ENCODE results near the gene CISD1. TPM values are rescaled to one million over a fixed set of nuclear protein-coding genes. Genes with fewer than 3 reads are reported as not detected.

The CISD1 gene
- polyA plus RNA-seq (86.3 and 104 TPM in 2 replicates), polyA minus RNA-seq (36.5 and 40.1 TPM in 2 replicates)

- peak within 1 kb of the TSS; percentile 85 for H3K27ac ChIP-seq (ENCODE audit: low read length)
- no peaks in the 10 kb centered on the region for H3K9me2 ChIP-seq (ENCODE audit: insufficient read depth, low read length)
- peak within 1 kb of the TSS; percentile 80 for H2AFZ ChIP-seq (ENCODE audit: low read depth, low read length)
- H3K9me3 ChIP-seq (ENCODE audit: low read length) = no peaks in the 10 kb centered on the region
- peak within 1 kb of the TSS; percentile 90 for H3K4me3 ChIP-seq (ENCODE audit: low read length)
- H3K36me3 ChIP-seq (ENCODE audit: insufficient read depth, low read length) = no peaks in the 10 kb centered on the region
- H3K4me2 ChIP-seq (ENCODE audit: low read length) = peak within 1 kb of the TSS; percentile 84
- TF ChIP-seq CTCF (IDR thresholded peaks at IDR 0.05; ENCODE audit: poor library complexity, severe bottlenecking) = no peak
- TF ChIP-seq MXI1 (conservative IDR thresholded peaks at IDR 0.05; ENCODE audit: poor library complexity, severe bottlenecking) = peak; percentile 94
- TF ChIP-seq EZH2 (IDR thresholded peaks at IDR 0.05; ENCODE audit: borderline replicate concordance, insufficient read depth, low read length, poor library complexity, severe bottlenecking) = no peak
- TF ChIP-seq REST (IDR thresholded peaks at IDR 0.05; ENCODE audit: borderline replicate concordance) = peak; percentile 72
- TF ChIP-seq EP300 (conservative IDR thresholded peaks at IDR 0.05; ENCODE audit: poor library complexity, severe bottlenecking) = peak; percentile 47
- peak; percentile 87 for TF ChIP-seq POLR2AphosphoS5 (IDR thresholded peaks at IDR 0.05)
- peak; percentile 12 for TF ChIP-seq RAD21 (conservative IDR thresholded peaks at IDR 0.05)
- TF ChIP-seq SMC3 (conservative IDR thresholded peaks at IDR 0.05; ENCODE audit: poor library complexity) = no peak
- TF ChIP-seq TAF1 (IDR thresholded peaks at IDR 0.05; ENCODE audit: low read depth) = peak; percentile 76
- H3K27me3 ChIP-seq (ENCODE audit: insufficient read depth, low read depth, low read length) = no peaks in the 10 kb centered on the region
- H3K9ac ChIP-seq (ENCODE audit: low read length) = peak within 1 kb of the TSS; percentile 80
- H3K79me2 ChIP-seq (replicated peaks; ENCODE audit: insufficient read depth, low read length) = peaks cover 41% of the 10 kb centered on the region
- no peaks in the 10 kb centered on the region for H3F3A ChIP-seq (ENCODE audit: insufficient read depth, low read length, poor library complexity, severe bottlenecking)
- H4K20me1 ChIP-seq (ENCODE audit: insufficient read depth) = no peaks in the 10 kb centered on the region
Measured at GRCh38 chr10:58268946-58269781, at the start of gene CISD1. CISD1 (plus strand) TSS chr10:58269162; CDS start chr10:58269274, 112 bp downstream.

DNA sequence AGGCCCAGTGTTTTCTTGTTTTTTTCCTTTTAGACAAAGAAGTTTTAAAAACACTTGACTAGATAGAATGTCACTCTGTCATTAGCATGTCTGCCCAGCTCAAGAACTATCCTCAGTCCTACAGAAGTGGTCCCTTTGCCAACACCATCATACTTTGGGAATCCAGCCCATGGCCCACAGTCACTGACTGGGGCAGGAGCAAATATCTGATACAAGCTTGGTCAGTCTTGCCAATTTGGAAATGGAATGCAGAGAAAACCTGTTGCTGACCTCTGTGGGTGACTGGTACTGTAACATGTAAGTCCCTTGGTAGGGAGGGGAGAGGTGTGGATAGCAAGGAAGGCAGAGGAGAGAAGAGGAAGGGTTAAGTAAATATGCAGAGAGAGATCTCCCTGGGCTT, 49.1 kb upstream of the CISD1 start:
- no peaks in the 10 kb centered on the region for H3K79me2 ChIP-seq (replicated peaks; ENCODE audit: insufficient read depth, low read length)
- H3F3A ChIP-seq (ENCODE audit: insufficient read depth, low read length, poor library complexity, severe bottlenecking) = no peaks in the 10 kb centered on the region
- no peak overlapping the region for H3K4me2 ChIP-seq (ENCODE audit: low read length)
- no peaks in the 10 kb centered on the region for H4K20me1 ChIP-seq (ENCODE audit: insufficient read depth)
- H2AFZ ChIP-seq (ENCODE audit: low read depth, low read length) = no peak overlapping the region
- H3K27ac ChIP-seq (ENCODE audit: low read length) = no peak overlapping the region
- TF ChIP-seq TAF1 (IDR thresholded peaks at IDR 0.05; ENCODE audit: low read depth) (no peak), REST (IDR thresholded peaks at IDR 0.05; ENCODE audit: borderline replicate concordance) (no peak), CTCF (IDR thresholded peaks at IDR 0.05; ENCODE audit: poor library complexity, severe bottlenecking) (no peak), POLR2AphosphoS5 (IDR thresholded peaks at IDR 0.05) (no peak), MXI1 (conservative IDR thresholded peaks at IDR 0.05; ENCODE audit: poor library complexity, severe bottlenecking) (no peak), EZH2 (IDR thresholded peaks at IDR 0.05; ENCODE audit: borderline replicate concordance, insufficient read depth, low read length, poor library complexity, severe bottlenecking) (no peak), RAD21 (conservative IDR thresholded peaks at IDR 0.05) (no peak), SMC3 (conservative IDR thresholded peaks at IDR 0.05; ENCODE audit: poor library complexity) (no peak), EP300 (conservative IDR thresholded peaks at IDR 0.05; ENCODE audit: poor library complexity, severe bottlenecking) (no peak)
- H3K27me3 ChIP-seq (ENCODE audit: insufficient read depth, low read depth, low read length) = no peaks in the 10 kb centered on the region
- H3K9me2 ChIP-seq (ENCODE audit: insufficient read depth, low read length) = no peaks in the 10 kb centered on the region
- no peak overlapping the region for H3K4me3 ChIP-seq (ENCODE audit: low read length)
- peaks cover 8% of the 10 kb centered on the region for H3K36me3 ChIP-seq (ENCODE audit: insufficient read depth, low read length)
- no peak overlapping the region for H3K9ac ChIP-seq (ENCODE audit: low read length)
- H3K9me3 ChIP-seq (ENCODE audit: low read length) = no peaks in the 10 kb centered on the region

All from neural cell (in vitro differentiated cells).